ENCODE results near the gene SCT.
A peak's percentile ranks its signal among the peaks of the same experiment; 100 is the strongest.

Gene SCT

DNA sequence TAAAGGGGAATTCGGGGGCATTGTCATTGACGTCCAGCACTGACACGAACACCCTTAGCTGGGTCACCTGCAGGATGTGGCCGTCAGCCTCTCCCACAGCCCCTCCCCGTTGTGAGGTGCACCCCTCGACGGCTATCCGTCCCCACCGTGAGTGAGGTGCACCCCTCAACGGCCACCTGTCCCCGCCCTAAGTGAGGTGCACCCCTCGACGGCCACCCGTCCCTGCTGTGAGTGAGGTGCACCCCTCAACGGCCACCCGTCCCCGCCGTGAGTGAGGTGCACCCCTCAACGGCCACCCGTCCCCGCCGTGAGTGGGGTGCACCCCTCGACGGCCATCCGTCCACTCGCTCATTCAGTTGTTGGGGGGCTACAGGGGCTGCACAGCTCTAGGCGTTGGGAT, 5.1 kb downstream of the SCT start:
- DNase-seq = no peak

DNA sequence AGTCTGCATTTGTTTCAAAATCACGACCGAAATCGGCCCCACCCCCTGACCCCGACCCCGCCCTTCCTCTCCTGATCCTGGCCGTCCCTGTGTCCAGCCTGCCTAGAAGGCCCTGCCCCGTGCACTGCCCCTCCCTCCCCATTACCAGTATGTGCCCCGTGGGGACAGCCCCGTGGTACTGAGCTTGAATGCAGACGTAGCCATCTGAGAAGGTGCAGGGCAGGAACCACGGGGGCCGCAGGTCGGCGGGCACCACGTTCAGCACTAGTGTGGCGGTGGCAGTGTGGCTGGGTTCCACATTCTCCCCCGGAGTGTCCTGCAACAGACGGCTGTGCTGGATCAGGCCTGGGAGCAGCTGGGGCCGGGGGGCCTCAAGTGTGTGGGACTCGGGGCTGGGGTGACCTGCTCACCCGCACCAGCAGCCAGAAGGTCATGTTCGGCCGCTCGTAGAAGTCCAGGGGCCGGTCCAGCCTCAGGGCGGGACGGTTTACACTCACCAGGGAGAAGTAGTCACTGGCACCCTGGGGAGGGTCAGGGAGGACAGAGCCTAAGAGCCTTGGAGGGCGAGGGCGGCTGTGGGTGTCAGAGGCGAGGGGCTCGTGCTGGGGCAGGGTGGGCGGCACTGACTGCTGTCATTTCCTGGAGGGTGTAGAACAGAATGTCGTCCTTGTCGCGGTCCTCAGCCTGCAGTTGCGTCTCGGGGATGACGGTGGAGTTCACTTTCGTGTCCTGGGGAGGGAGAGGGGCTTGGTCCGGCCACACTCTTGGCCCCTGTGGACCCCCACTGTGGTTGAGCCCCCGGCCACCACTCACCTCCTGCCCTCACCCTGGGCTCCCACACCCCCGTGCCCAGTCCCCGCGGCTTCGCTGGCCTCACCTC, 5.8 kb downstream of the SCT start:
- no peak for DNase-seq

DNA sequence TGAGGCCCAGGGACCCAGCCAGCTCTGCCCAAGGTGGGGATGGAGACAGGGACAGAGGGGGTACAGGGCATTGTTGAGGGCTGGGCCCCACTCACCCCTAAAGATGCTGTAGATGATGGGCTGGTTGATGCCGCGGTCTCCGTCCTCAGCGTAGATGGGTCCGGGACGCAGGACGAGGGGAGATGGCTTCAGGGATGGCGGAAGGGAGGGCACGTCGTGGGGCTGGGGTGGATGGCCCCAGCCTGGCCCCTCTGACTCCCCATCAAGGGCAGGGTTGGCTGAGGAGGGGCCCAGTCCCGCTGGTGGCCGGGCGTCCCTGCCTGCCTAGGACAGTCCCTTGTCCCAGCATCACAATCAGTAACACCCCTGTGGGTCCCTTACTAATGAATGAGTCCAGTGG, 6.8 kb downstream of the SCT start:
- DNase-seq = no peak

DNA sequence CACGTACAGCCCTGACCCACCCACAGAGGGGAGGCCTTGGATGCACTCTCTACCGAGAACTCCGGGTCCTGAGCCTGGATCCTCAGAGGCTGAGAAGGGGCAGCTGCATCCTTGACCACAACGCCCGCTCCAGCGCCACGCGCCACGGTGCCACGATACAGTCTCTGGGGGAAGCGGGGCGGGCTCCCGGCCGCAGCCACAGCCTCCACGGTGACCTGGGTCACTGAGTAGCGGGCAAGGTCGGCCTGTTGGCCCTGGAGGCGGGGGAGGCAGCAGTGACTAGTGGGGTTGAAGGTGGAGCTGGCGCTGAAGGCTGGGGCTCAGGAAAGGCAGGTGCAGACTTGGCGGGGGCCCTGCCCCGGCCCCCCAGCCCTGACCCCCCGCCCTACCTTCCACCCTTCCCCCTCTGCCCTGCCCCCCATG, 7.3 kb downstream of the SCT start:
- no peak for DNase-seq

DNA sequence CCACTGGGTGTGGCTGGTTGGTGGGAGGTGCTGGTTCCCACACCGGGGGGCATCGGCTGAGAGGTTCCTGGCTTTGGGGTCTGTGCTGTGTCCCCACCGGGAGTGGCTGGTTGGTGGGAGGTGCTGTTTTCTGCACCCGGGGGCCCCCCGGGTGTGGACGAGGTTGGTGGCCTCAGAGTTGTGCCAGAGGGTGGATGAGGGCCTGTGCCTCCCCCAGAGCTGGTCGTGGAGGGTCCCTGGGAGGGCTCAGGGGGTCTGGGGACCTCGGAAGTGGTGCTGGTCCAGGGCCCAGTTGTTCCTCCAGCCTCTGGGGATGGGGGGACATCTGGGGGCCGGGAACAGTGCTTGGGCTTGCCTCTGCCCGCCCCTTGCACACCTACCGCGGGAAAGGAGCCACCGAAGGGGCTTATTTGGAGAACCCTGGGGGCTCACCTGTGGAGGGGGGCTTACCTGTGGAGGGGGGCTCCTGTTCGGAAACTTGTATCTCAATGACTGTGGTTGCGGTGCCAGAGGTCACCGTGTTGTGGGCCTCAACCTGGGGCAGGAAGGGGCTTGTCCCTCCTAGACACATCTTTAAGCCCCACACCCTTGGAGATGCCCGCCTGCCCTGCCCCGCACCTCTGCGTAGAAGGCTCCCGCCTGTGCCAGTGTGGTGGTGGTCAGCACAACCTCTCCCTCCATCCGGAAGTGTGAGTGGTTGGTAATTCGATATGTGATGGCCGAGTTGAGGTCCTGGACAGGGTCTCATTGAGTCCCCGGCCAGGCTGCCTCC, 7.9 kb downstream of the SCT start:
- DNase-seq = no peak

DNA sequence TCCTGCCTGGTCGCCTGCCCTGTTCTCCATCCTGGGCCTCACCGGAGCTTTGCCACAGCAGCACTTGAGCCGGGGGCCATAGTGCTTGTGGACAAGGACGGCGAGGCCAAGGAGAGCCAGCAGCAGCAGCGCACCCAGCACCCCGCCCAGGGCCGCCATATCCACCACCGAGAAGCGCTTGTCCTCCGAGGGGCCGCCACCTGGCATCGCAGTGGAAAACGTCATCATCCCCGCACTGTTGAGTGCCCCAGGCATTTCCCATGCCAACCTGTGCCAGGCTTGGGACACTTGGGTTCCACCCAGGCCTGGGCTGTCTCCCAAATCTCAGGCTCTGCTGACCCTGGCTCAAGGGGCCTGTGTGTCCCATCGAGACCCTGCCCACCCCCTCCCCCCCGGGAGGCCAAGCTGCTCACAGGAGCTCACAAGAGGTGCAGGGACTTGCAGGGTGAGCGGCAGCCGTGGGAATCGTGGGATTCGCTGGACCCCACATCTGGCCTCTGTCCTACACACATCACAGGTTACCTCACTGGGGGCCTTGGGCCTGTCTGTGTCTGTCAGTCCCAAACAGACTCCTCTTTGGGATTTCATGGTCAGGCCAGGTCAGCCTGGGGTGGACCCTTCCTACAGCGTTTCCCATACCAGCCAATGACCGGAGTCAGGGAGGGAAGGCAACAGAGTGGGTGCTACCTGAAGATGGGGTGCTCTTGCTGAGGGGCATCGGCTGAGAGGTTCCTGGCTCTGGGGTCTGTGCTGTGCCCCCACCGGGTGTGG, 8.9 kb downstream of the SCT start:
- DNase-seq = no peak

DNA sequence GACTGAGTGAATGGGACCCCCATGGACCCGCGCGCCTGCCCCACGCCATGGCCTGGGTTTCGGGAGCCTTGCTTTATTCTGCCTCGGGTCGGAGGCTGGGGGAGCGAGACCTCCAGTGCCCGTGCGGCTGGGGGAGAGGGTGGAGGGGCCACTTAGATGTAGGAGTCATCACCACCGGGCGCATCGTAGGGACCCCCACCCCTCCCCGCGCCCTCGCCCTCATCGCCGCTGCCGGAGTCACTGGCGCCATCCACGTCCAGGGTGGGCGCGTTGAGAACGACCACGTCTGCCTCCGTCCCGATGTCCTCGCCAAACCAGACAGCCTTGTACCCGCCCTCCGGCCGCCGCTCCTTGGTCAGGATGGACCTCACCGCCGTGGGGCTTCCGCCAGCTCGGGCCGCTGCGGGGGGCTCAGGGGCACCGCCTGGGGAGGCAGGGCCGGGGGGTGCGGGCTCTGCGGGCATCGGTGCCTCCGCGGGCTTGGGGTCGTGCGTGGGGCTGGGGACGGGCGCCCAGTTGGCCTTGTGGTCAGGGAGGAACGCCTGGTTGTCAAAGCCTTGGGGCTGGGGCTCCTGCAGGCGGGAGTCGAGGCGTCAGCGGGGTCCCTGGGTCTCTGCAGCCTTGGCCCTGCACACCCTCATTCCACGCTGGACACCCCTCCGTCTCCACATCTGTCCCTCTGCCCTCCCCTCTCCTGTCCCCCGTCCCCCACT, 9.6 kb downstream of the SCT start:
- no peak for DNase-seq

DNA sequence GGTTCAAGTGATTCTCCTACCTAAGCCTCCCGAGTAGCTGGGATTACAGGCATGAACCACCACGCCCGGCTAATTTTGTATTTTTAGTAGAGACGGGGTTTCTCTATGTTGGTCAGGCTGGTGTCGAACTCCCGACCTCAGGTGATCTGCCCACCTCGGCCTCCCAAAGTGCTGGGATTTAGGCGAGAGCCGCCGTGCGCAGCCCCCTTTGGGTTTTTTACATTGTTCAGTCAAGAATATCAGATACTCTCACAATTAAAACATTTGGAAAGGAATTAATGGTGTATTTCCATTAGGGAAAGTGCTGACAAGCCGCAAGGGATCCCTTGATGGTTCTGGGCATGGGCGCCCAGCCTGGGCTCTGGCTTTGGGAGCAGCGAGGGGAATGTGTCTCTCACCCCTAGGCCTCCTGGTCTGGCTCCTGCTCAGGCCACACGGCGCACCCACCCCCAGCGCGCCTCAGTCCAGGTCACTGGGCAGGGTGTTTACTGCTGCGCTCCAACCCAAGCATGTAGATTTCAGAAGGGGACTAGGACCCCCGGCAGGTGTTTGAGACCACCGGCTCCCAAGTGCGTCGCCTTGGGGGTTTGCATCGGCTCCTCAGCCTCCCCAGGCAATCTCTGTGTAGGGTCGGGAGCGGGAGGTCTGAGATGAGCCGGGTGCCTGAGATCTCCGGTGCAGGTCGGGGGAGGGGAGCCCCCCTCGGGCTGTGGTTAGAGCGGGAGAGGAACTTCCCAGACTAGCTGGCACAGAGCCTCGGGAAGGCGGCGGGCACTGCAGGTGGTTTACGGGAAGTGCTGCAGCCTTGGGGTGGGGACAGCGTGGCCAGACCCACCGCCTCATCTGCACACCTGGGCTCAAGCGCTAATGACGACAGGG, 10.4 kb downstream of the SCT start:
- DNase-seq = no peak

DNA sequence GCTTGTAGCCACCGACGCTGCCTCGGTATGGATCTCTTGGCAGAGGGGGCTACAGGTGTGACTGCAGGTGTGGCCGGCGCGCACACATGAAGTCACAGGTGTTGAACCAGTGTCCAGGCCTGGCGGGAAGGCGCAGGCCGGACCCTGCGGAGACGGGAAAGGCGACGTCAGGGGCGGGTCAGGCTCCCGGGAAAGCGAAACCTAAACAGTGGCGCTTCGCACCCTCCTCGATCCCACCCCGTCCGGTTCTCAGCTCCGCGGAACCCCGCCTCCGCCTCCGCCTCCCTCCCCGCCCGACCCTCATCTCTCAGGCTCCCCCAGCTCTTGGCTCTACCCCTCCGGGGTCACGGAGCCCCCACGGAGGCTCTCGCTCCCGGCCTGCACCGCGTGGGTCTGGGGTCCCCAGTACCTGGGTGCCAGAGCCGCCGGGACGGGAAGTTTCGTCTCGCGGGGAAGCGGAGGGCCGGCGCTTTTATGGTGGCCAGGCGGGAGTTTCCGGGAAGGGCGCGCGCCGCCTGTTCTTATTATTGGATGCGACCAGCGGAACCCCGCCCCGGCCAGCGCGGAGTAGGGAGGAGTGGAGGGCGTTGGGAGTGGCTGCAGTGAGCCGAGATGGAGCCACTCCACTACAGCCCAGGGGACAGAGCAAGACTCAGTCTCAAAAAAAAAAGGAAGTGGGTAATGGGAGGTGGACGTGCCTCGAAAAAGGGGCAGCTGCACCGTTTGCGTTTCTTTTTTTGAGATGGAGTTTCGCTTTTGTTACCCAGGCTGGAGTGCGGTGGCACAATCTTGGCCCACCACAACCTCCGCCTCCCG, 11.3 kb downstream of the SCT start, which contains the start of gene IRF7:
TSS of gene IRF7 (minus strand) at position 447 of the 816 bp plus-strand sequence. CDS start 586 bp downstream, outside the sequence.
- peak; percentile 74 for DNase-seq

DNA sequence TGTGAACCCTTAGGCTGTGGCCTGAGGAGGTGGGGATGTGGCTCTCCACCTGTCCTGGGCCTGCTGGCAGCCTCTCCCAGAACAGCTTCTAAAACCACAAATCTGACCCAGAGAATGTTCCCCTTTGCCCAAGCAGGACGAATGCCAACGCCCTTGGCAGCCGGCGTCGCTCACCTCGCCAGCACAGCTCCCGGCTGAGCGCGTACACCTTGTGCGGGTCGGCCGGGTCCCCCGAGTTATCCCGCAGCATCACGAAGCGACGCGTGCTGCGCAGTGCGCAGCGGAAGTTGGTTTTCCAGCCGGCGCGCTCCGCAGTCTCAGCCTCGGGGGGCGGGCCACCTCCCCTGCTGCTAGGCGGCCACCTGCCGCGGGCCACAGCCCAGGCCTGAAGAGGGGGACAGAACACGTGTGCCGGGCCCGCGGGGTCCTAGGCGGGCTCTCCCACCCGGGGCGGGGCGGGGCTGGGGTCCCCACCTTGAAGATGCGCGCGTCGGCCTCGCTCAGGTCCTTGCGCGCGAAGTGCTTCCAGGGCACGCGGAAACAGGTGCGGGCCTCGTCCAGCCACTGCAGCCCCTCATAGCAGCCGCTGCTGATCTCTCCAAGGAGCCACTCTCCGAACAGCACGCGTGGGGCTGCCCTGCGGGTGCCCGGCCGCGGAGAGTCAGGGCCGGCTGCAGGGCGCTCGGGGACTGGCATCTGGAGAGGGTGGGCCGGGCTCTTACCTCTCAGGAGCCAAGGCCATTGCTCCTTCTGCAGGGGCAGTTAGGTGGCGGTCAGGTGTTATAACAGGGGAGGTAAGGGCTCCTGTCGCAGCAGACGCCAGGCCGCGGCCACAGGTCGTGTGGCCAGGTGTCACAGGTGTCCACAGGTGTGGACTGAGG, 12.1 kb downstream of the SCT start:
- no peak for DNase-seq

DNA sequence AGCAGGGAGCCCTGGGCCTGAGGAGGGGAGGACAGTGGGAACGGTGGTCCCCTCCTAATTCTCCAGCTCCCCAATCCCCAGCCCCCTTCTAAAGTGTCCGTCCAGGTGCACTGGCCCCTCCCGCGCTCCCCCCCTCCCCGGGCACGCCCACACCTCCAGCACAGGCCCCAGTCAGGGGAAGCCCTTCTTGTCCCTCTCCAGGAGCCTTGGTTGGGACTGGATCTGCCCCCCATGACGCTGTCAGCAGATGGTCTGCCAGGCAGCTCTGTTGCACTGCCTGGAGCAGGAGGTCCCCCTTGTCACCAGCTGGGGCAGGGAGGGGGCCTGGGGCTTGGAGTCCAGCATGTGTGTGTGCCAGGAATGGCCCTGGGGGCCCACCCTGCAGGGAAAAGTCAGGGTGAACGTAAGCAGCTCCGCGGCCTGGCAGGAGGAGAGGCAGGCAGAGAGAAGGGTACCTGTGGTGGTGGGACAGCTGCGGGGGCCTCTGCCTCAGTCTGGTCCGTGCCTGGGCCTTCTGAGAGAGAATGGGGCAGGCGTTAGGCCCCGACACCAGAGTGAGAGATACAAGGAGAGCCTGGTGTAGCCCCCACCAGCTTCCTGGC, 12.9 kb downstream of the SCT start:
- DNase-seq = no peak

DNA sequence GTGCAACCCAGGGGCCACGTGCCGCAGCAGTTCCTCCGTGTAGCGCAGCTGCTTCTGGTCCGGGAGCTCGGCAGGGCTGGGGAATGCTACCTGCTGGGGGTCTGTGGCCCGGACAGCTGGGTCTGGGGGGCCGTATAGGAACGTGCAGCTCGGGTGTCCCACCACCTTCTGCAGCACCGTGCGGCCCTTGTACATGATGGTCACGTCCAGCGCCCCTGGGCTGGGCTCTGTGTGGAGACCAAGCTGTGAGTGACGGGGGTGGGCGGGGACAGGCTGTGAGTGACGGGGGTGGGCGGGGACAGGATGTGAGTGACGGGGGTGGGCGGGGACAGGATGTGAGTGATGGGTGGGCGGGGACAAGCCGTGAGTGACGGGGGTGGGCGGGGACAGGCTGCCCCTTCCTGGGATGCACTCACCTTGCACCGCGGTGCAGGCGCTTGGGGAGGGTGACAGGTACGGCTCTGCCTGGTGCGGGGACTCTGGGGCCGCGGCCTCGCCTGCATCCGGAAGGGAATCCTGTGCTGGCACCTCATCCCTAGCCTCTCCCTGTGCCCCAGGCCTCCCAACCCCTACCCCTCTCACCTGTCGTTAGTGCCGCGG, 13.5 kb downstream of the SCT start:
- no peak for DNase-seq

DNA sequence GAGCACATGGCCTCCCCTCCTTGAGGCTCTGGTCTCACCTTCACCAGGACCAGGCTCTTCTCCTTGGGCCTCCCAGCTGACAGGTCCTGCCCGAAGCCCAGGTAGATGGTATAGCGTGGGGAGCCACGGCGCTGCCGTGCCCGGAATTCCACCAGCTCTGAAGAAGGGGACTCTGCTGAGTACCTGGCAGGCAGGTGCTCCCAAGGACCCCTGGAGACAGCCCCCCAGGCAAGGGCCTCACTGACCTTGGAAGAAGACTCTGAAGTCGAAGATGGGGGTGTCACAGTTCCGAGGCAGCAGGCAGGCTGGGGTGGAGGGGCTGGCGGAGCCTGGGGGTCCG, 14.1 kb downstream of the SCT start:
- DNase-seq = no peak

DNA sequence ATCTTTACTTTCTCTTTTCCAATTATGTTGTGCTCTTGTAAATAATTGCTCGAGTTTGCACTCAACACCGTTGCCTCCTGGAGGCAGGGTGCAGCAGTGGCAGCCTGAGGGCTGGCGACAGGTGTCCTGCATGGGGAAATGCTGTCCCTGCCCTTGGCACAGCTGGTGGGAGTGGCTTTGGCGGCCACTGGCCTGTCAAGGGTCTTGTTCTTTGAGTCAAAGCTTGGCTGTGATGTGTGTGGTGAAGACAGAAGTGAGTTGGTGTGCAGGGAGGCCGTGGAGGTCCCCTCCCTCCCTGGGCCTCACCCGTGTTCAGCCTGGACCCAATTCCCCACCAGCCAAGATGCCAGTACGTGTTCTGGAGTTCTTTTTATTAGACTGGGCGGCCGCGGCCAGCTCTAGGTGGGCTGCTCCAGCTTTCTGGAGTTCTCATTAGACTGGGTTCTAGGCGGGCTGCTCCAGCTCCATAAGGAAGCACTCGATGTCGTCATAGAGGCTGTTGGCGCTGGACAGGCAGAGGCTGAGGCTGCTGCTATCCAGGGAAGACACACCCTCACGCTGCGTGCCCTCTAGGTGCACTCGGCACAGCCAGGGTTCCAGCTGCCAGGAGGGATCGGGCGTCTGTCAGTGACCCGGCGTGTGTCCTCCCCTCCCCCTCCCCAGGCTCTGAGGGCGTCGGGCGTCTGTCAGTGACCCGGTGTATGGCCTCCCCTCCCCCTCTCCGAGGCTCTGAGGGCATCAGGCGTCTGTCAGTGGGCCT, 14.6 kb downstream of the SCT start:
- DNase-seq = no peak

DNA sequence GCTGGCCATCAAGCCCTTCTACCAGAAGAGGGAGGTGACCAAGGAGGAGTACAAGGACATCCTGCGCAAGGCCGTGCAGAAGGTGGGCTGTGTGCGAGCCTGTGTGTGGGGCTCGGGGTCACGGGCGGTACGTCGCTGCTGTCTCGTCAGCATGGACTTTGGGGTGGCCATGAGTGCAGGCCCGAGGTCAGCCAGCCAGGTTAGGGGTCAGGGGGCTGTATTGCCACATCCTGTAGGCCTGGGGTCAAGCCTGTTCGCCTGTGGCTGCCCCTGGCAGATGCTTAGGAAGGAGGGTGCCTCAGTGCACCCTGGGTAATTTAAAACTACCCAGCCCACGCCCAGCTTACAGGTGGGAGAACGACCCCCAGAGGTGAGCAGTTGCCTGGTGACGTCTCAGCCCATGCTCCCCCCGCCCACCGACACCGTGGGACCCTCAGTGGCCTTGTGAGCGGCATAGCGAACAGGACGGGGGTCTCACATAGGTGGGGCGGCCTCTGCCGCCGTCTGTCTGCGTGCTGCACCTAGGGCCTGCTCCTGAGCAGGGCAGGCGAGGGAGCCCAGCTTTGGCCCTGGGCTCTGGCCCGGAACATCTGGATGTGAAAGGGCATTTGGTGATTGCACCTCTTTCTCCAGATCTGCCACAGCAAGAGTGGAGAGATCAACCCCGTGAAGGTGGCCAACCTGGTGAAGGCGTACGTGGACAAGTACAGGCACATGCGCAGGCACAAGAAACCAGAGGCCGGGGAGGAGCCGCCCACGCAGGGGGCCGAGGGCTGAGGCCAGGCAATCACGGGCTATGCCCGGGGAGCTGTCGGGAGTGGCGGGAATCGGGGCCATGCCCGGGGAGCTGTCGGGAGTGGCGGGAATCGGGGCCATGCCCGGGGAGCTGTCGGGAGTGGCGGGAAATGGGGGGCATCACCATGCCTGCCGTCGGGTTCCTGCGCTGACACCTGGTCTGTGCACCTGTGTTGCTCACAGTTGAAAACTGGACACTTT, 15.7 kb downstream of the SCT start:
- DNase-seq = no peak

DNA sequence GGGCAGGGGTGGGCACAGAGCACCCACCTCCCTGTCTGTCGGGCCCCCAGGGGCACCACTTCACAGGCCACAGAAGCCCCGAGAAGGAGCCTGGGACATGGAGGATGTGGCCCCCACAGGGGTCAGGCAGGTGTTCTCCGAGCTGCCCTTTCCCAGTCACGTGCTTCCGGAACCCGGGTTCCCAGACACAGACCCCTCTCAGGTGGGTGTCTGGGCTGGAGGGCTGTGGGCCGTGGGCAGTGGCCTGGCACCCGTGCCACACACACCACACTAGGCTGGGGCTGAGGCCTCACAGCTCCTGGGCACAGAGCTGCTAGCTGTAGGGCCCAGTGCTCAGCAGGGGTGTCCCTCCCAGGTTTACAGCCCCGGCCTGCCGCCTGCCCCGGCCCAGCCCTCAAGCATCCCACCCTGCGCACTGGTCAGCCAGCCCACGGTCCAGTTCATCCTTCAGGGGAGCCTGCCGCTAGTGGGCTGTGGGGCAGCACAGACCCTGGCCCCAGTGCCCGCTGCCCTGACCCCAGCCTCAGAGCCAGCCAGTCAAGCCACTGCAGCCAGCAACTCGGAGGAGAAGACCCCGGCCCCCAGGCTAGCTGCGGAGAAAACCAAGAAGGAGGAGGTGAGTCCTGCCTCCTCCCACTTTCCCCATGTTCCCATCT, 16.7 kb downstream of the SCT start:
- DNase-seq = no peak

All from NCI-H1092 treated with DMSO at 0.1 percent for 48 hours (cell line).